CMK (cell line): ENCODE data around the gene SUFU.
"Not testable (repeated sequence)": the region's sequence is repeated elsewhere in the genome, so short reads cannot be mapped to it uniquely, and the experiment has no call there.

ENCODE experiments used
- DNase-seq: peaks from one replicate; pipeline ENCODE4 v3.0.0-alpha.2; 2010; ENCODE audit warnings: low read depth

Gene SUFU

GRCh38 chr10:102652170-102652916 is 148.6 kb downstream of the SUFU start:
- DNase-seq: no peak

GRCh38 chr10:102653060-102653459 is 149.3 kb downstream of the SUFU start:
- DNase-seq: no peak

- DNase-seq: no peak
Measured at GRCh38 chr10:102654566-102654965, 150.8 kb downstream of the SUFU start.

GRCh38 chr10:102654969-102655368 is 151.2 kb downstream of the SUFU start:
- no peak for DNase-seq

DNA sequence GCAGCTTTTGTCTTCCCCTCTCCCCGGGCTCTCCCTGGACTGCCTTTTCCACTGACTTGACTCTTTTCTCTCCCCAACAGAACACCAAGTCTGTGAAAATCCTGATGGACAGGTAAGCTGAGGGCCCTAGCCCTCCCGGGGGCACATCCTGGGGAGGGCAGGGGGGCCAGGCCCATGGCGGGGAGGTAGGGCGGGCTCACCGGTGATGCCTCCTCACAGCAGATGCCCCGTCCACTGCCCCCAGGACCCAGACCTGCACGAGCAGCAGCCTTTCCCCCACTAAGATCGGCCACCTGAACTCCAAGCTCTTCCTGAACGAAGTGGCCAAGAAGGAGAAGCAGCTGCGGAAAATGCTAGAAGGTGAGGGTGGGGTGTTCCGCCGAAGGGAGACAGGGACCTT is 152.3 kb downstream of the SUFU start:
- DNase-seq: no peak

GRCh38 chr10:102656791-102657371 is 153.1 kb downstream of the SUFU start:
- DNase-seq: no peak

DNA sequence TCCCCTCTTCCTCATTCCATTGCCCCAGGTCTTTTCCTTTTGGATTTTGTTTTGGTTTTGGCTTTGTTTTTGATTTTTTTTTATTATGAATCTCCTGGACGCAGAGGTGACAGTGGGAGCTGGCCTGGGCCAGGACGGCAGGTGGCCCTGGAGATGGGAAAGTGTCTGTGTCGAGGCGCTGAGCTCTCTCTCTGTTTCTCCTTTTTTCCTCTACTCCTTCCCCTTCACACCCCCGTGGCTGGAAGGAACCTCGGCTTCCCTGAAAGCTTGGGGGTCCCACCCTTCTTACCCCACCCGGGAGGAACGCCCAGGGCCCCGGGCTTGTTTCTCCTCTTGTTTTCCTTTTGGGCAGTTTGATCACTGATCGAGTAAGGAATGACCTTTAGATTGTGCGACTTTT is 153.7 kb downstream of the SUFU start:
- DNase-seq: no peak

GRCh38 chr10:102657984-102658724 is 154.4 kb downstream of the SUFU start:
- no peak for DNase-seq

GRCh38 chr10:102658802-102659201 is 155.0 kb downstream of the SUFU start:
- DNase-seq: no peak

GRCh38 chr10:102660888-102661657 is 157.3 kb downstream of the SUFU start:
- peak; percentile 69 for DNase-seq

- DNase-seq: no peak
Measured at GRCh38 chr10:102661658-102662028, 157.9 kb downstream of the SUFU start.

DNA sequence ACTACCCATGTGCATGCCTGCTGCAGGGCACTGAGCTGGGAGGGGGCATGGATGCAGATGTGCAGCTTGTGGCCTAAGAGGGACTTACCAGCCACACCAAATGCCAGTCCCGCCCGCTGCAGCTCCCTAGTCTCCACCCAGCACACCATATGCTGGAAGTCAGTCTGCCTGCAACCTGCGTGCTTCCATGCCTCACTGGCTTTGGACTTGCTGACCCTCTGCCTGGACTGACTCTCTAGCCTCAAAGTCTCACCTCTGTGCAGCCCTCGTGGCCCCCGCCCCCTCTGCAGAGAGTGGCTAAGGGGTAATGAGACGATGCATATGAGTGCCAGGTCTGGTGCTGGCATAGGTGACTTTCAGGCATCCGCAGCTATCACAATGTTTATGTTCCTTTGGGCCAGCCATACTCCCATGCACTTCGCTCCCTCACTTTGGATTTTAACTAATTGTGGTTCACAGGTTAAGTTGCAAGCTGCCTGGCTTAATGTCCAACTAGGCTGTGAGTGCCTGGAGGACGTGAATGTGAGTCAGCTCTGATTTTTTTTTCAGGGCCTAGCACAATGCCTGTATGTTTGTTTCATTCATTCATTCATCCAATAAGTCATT is 162.2 kb downstream of the SUFU start:
- DNase-seq: no peak

GRCh38 chr10:102667411-102667810 is 163.6 kb downstream of the SUFU start:
- not testable (repeated sequence) for DNase-seq

- DNase-seq: no peak
Measured at GRCh38 chr10:102668326-102669107, 164.7 kb downstream of the SUFU start.

- no peak for DNase-seq
Measured at GRCh38 chr10:102669206-102670064, 165.7 kb downstream of the SUFU start.

- no peak for DNase-seq
Measured at GRCh38 chr10:102670065-102670670, 166.4 kb downstream of the SUFU start.

- DNase-seq: no peak
Measured at GRCh38 chr10:102670871-102671434, 167.2 kb downstream of the SUFU start.

- DNase-seq: no peak
Measured at GRCh38 chr10:102673236-102673818, 169.6 kb downstream of the SUFU start.
